Pancreas (tissue), 10 donors: ENCODE results near the gene PPIF. TPM values are rescaled to one million over a fixed set of nuclear protein-coding genes. Genes with fewer than 3 reads are reported as not detected.
A peak's percentile ranks its signal among the peaks of the same experiment; 100 is the strongest.

Experiments used
- ATAC-seq, 4 donors: fragments of 200-7000 bp; cut with Tn5 transposase; one replicate each; pipeline versions ENCODE4 v1.8.0 to v1.9.1; 2020; ENCODE audit warnings: mild to moderate bottlenecking in 4 of 4, moderate library complexity in 4 of 4
- DNase-seq, 6 donors: peaks; one replicate each; pipeline ENCODE4 v3.0.0-alpha.2; 2020
- FAIRE-seq: peaks from 2 replicates; lab custom pipeline; 2012; peaks lifted over from hg19 to GRCh38; lab: Jason Lieb, UNC
- H3K27ac ChIP-seq, 4 donors: fragments of 200-600 bp; sonication (generic); 1 replicate in 3 of 4; 2 replicates in 1 of 4; pipeline versions ENCODE4 v1.5.0 to v1.8.0; 2020
- H3K27me3 ChIP-seq, 4 donors: fragments of 200-600 bp; one replicate each; pipeline ENCODE4 v1.8.0; 2021
- H3K36me3 ChIP-seq, 3 donors: fragments of 200-600 bp; sonication (generic) in 1 of 3; one replicate each; pipeline versions ENCODE4 v1.5.0 to v1.8.0; 2020 to 2021
- H3K4me1 ChIP-seq, 3 donors: fragments of 200-600 bp; one replicate each; pipeline ENCODE4 v1.8.0; 2021
- H3K4me3 ChIP-seq, 4 donors: fragments of 200-600 bp; sonication (generic) in 2 of 4; one replicate each; pipeline versions ENCODE4 v1.5.0 to v1.8.0; 2020 to 2021
- H3K9me3 ChIP-seq, 4 donors: fragments of 200-600 bp; one replicate each; pipeline ENCODE4 v1.8.0; 2021
- WGBS, 2 donors: extraction: QIAGEN DNeasy Blood & Tissue Kit; methylation state at CpG; one replicate each; pipeline ENCODE4 v1.1.7; 2013; 5-methylcytosine and 5-hydroxymethylcytosine counted together
- intact Hi-C, 3 donors: fragments of 100-400 bp; cut with DNase I; formaldehyde crosslinking; loops; one replicate each; pipeline versions ENCODE4 v1.11.1 to v1.14.2; 2022
- polyA plus RNA-seq, 2 donors: library from polyadenylated mRNA; stranded (reverse); fragments of 200-250 nt; gene quantifications; one replicate each; pipeline ENCODE4 v1.2.3, GENCODE V29; 2013
- total RNA-seq, 6 donors: library from RNA; stranded (reverse); fragmentation: NEBNext Ultra II Directional in 4 of 6; extraction: Animal tissue kit (Norgen Biotek cat#: 25700) in 4 of 6; gene quantifications; one replicate each; pipeline versions ENCODE4 v1.2.1 to v1.2.4, GENCODE V29; 2021 to 2023
- TF ChIP-seq, protein P1 (sequence below), 4 donors: fragments of 200-600 bp; sonication (generic) in 3 of 4; IDR thresholded peaks; one replicate each; pipeline versions ENCODE4 v1.5.0 to v1.8.0; 2021; ENCODE audit warnings: antibody characterized with exemption in 4 of 4
- donor health status: healthy with polysubstance abuse.
- donor health status: DM: no; HTN: no; CAD: no; lungs with moderate emphysema.
- donor health status: DM: no; HTN: no; CAD: no.
- donor health status: control.
- donor health status: control.
- donor health status: Bipolar disorder and iron deficiency.
- donor health status: DM: yes; HTN: yes; CAD: no.
- donor health status: DM: no; HTN: no; CAD: no.
- donor health status: DM: no; HTN: no; CAD: no.
- donor health status: DM: yes; HTN: yes; CAD: no.

PPIF gene
- total and polyA plus RNA-seq, 8 donors: 21.2 to 61.8 (median 42.0) TPM

DNA sequence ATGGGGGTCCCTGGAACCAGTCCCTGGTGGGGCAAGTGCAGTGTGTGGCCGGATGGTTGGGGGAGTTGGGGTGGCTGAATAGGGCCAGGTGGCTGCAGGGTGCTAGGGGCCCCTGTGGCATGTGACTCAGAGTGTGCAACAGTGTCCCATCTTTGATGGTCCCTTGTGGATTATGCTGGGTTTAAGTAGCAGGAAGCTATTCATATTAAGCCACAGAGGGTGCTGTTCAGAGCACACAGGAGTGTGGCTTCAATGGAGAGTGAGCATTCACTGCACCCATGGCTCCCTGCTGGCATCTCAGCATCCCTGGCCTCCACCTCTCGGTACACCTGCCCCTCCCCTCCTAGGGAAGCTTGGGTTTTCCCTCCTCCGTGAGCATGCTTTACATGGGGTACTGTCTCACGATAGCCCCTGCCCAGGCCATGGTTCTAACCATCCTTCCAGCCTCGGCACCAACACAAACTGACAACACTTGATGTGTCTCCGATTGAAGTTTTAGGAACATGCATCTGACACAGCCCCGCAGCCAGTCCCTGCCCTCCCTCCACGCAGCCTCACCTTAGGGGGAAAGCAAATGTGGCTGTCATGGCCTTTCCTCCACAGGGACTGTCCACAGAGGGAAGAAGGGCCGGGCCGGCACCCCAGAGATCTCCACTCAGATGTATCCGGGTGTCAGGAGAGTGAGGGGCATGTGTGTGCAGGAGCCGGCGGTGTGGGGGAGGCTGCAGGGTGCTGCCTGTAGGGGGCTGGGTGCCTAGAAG, 30.4 kb upstream of the PPIF start:
- 44 to 55% methylated on average over 13 of the region's 13 CpGs for WGBS, 2 donors
- intact Hi-C loops: no loop called here
- no peak for FAIRE-seq
- no peaks in the 10 kb centered on the region for H3K9me3 ChIP-seq
- H3K27me3 ChIP-seq: no peaks in the 10 kb centered on the region
- H3K36me3 ChIP-seq: peaks cover 0 to 19% (median 0%) of the 10 kb centered on the region in 3 donors
- no peaks in the 10 kb centered on the region for H3K4me1 ChIP-seq
- H3K27ac ChIP-seq: no peak overlapping the region
- peak in 3 of 4 donors; percentile 6 to 21 (median 15) for ATAC-seq
- TF ChIP-seq, protein P1, sequence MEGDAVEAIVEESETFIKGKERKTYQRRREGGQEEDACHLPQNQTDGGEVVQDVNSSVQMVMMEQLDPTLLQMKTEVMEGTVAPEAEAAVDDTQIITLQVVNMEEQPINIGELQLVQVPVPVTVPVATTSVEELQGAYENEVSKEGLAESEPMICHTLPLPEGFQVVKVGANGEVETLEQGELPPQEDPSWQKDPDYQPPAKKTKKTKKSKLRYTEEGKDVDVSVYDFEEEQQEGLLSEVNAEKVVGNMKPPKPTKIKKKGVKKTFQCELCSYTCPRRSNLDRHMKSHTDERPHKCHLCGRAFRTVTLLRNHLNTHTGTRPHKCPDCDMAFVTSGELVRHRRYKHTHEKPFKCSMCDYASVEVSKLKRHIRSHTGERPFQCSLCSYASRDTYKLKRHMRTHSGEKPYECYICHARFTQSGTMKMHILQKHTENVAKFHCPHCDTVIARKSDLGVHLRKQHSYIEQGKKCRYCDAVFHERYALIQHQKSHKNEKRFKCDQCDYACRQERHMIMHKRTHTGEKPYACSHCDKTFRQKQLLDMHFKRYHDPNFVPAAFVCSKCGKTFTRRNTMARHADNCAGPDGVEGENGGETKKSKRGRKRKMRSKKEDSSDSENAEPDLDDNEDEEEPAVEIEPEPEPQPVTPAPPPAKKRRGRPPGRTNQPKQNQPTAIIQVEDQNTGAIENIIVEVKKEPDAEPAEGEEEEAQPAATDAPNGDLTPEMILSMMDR (IDR thresholded peaks at IDR 0.05): no peak
- H3K4me3 ChIP-seq: no peak overlapping the region
- DNase-seq: peak in 3 of 6 donors; percentile 28 to 57 (median 52)

DNA sequence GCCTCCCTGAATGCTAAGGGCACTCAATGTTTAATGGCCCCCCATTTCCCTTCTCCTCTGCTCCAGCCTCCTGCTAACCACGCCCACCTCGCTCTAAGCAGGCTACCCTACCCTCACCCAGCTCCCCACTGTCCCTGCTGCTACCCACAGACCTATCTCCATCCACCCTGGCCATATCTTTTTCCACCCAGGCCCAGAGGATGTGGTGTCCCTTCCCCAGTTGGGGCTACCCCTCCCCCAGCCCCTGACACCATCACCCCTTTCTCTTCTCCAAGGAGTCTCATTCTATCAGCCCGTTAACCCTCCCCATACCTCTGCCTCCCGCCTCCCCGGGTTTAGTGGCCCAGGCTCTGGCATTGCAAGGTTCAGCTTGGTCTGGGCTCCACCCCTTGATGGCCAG, 28.9 kb upstream of the PPIF start:
- H3K4me3 ChIP-seq: no peak overlapping the region
- DNase-seq (peak in 3 of 6 donors; percentile 20 to 34 (median 32)), FAIRE-seq (no peak), ATAC-seq (no peak)
- H3K27ac ChIP-seq: no peak overlapping the region
- no peaks in the 10 kb centered on the region for H3K27me3 ChIP-seq
- WGBS, 2 donors: 91 to 97% methylated on average over 5 of the region's 5 CpGs
- no peaks in the 10 kb centered on the region for H3K4me1 ChIP-seq
- TF ChIP-seq, protein P1 (IDR thresholded peaks at IDR 0.05): no peak
- intact Hi-C loops: no loop called here
- peaks cover 0 to 6% (median 0%) of the 10 kb centered on the region in 3 donors for H3K36me3 ChIP-seq
- no peaks in the 10 kb centered on the region for H3K9me3 ChIP-seq

DNA sequence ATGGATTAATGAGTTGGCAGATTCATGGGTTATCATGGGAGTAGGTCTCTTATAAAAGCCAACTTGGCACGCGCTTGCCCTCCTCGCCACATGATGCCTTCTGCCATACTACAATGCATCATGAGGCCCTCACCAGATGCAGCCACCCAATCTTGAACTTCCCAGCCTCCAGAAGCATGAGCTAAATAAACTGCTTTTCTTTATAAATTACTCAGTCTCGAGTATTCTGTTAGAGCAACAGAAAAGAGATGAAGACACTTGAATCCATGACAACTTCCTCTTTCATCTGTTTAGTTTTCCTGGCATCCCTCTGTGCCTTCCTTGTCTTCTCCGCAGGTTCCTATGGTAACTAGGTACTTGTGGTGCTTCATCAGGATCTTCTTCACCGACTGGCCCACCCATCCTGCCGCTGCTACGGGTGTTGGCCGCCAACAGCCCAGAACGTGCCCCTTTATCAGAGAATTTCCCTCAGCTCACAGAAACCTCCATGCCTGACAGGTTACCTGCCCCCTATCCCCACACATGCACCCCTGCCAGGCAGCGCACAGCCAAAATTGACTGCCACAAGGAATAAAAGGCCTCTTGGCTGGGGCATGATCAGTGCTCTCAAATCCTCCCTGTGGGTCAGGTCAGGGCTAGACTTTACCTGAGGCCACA, 28.0 kb upstream of the PPIF start:
- Histone ChIP-seq H3K36me3 (no peaks in the 10 kb centered on the region), H3K27me3 (no peaks in the 10 kb centered on the region), H3K9me3 (no peaks in the 10 kb centered on the region), H3K27ac (no peak overlapping the region), H3K4me1 (no peaks in the 10 kb centered on the region), H3K4me3 (no peak overlapping the region)
- intact Hi-C loops: no loop called here
- WGBS, 2 donors: 81 to 88% methylated on average over 11 of the region's 11 CpGs
- DNase-seq: peak in 3 of 6 donors; percentile 5 to 41 (median 22)
- ATAC-seq: no peak
- TF ChIP-seq, protein P1 (IDR thresholded peaks at IDR 0.05): no peak
- FAIRE-seq: no peak

DNA sequence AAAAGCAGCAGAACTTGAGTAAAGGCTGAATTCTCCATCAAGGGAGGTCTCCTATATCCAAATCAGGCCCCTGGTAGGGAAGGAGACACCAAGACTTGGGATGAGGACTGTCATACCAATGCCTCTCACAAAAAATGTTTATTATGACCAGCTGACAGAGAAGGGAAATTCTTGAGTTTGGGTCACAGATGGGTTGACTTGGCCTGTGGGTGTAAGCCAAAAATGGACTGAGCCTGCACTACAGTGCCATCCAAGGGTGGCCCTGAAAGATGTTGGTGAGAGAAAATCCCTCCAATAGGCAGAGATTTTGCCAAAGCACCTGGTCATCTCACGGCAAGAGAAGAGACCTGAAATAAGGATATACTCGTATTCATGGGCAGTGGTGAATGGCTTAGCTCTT, 27.0 kb upstream of the PPIF start:
- Histone ChIP-seq H3K27ac (no peak overlapping the region), H3K4me3 (no peak overlapping the region), H3K27me3 (no peaks in the 10 kb centered on the region), H3K9me3 (no peaks in the 10 kb centered on the region), H3K4me1 (no peaks in the 10 kb centered on the region), H3K36me3 (no peaks in the 10 kb centered on the region)
- TF ChIP-seq, protein P1 (IDR thresholded peaks at IDR 0.05): no peak
- DNase-seq (no peak), FAIRE-seq (no peak), ATAC-seq (no peak)
- 94 to 95% methylated on average over 2 of the region's 2 CpGs for WGBS, 2 donors
- intact Hi-C loops: no loop called here
